ENCODE data around the gene PRELP. TPM values are rescaled to one million over a fixed set of nuclear protein-coding genes. Genes with fewer than 3 reads are reported as not detected.
"Not testable (repeated sequence)": the region's sequence is repeated elsewhere in the genome, so short reads cannot be mapped to it uniquely, and the experiment has no call there.

Gene PRELP
- 1 to 10 TPM; 2.6 to 4.4 (median 3.3) TPM for polyA plus RNA-seq (ENCODE audit: insufficient read length in 3 of 3)
- long read RNA-seq, donor 1: 0 reads
- long read RNA-seq, donor 2, full-length matches to known transcripts: 4 of 4 reads
- long read RNA-seq, donor 2, partial matches to known transcripts: 0 of 4 reads
- long read RNA-seq, donor 2, other reads (novel, unspliced or antisense): 0 of 4 reads
- long read RNA-seq, donor 3, full-length matches to known transcripts: 3 of 9 reads
- long read RNA-seq, donor 3, partial matches to known transcripts: 6 of 9 reads
- long read RNA-seq, donor 3, other reads (novel, unspliced or antisense): 0 of 9 reads
- long read RNA-seq, donor 4, full-length matches to known transcripts: 1 of 1 reads
- long read RNA-seq, donor 4, partial matches to known transcripts: 0 of 1 reads
- long read RNA-seq, donor 4, other reads (novel, unspliced or antisense): 0 of 1 reads
- long read RNA-seq, donor 5: 0 reads
- long read RNA-seq, donor 6: 0 reads
- long read RNA-seq, donor 7: 0 reads
- long read RNA-seq, donor 8, full-length matches to known transcripts: 1 of 1 reads
- long read RNA-seq, donor 8, partial matches to known transcripts: 0 of 1 reads
- long read RNA-seq, donor 8, other reads (novel, unspliced or antisense): 0 of 1 reads
- long read RNA-seq, donor 9, full-length matches to known transcripts: 2 of 2 reads
- long read RNA-seq, donor 9, partial matches to known transcripts: 0 of 2 reads
- long read RNA-seq, donor 9, other reads (novel, unspliced or antisense): 0 of 2 reads
- long read RNA-seq, donor 10, full-length matches to known transcripts: 1 of 1 reads
- long read RNA-seq, donor 10, partial matches to known transcripts: 0 of 1 reads
- long read RNA-seq, donor 10, other reads (novel, unspliced or antisense): 0 of 1 reads
- long read RNA-seq, donor 11, full-length matches to known transcripts: 5 of 5 reads
- long read RNA-seq, donor 11, partial matches to known transcripts: 0 of 5 reads
- long read RNA-seq, donor 11, other reads (novel, unspliced or antisense): 0 of 5 reads
- long read RNA-seq, donor 12: 0 reads
- long read RNA-seq, donor 13, full-length matches to known transcripts: 1 of 6 reads
- long read RNA-seq, donor 13, partial matches to known transcripts: 5 of 6 reads
- long read RNA-seq, donor 13, other reads (novel, unspliced or antisense): 0 of 6 reads
- long read RNA-seq, donor 14, full-length matches to known transcripts: 2 of 2 reads
- long read RNA-seq, donor 14, partial matches to known transcripts: 0 of 2 reads
- long read RNA-seq, donor 14, other reads (novel, unspliced or antisense): 0 of 2 reads
- long read RNA-seq, donor 15: 0 reads
- long read RNA-seq, donor 16, full-length matches to known transcripts: 1 of 1 reads
- long read RNA-seq, donor 16, partial matches to known transcripts: 0 of 1 reads
- long read RNA-seq, donor 16, other reads (novel, unspliced or antisense): 0 of 1 reads

- peak in 1 of 11 donors; percentile 33 for DNase-seq (ENCODE audit: extremely low read depth in 1 of 11, low read depth in 9 of 11, low spot score in 4 of 11)
Observed at GRCh38 chr1:203475012-203475981, at the start of gene PRELP. Gene PRELP (plus strand): TSS chr1:203475806. CDS start chr1:203483185, 7,379 bp downstream.

GRCh38 chr1:203426366-203426765, 49.2 kb upstream of the PRELP start:
- no peak for DNase-seq (ENCODE audit: extremely low read depth in 1 of 11, low read depth in 9 of 11, low spot score in 4 of 11)

GRCh38 chr1:203426870-203427269, 48.7 kb upstream of the PRELP start:
- no peak for DNase-seq (ENCODE audit: extremely low read depth in 1 of 11, low read depth in 9 of 11, low spot score in 4 of 11)

DNA sequence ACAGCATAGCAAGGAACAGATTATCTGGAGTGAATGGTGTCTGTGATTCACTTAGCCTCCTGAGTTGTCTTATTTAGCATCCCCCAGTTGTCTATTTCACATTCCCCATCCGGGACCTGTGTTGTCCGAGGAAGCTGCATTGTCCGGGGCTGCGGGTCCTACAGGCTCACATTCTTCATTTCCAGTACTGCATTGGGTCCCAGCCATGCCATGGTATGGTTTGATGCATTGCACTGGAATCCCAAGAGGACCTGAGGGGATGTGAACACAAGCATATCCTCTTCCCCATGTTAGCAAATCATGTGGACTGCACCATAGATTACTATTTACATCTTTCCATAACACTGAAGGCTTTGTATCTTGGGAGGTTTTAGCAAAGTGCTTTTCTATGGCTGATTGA, 48.2 kb upstream of the PRELP start:
- no peak for DNase-seq (ENCODE audit: extremely low read depth in 1 of 11, low read depth in 9 of 11, low spot score in 4 of 11)

- no peak for DNase-seq (ENCODE audit: extremely low read depth in 1 of 11, low read depth in 9 of 11, low spot score in 4 of 11)
Observed at GRCh38 chr1:203428981-203429599, 46.5 kb upstream of the PRELP start.

- DNase-seq (ENCODE audit: extremely low read depth in 1 of 11, low read depth in 9 of 11, low spot score in 4 of 11): no peak
Observed at GRCh38 chr1:203435615-203436014, 40.0 kb upstream of the PRELP start.

- no peak for DNase-seq (ENCODE audit: extremely low read depth in 1 of 11, low read depth in 9 of 11, low spot score in 4 of 11)
Observed at GRCh38 chr1:203437696-203438315, 37.8 kb upstream of the PRELP start.

DNA sequence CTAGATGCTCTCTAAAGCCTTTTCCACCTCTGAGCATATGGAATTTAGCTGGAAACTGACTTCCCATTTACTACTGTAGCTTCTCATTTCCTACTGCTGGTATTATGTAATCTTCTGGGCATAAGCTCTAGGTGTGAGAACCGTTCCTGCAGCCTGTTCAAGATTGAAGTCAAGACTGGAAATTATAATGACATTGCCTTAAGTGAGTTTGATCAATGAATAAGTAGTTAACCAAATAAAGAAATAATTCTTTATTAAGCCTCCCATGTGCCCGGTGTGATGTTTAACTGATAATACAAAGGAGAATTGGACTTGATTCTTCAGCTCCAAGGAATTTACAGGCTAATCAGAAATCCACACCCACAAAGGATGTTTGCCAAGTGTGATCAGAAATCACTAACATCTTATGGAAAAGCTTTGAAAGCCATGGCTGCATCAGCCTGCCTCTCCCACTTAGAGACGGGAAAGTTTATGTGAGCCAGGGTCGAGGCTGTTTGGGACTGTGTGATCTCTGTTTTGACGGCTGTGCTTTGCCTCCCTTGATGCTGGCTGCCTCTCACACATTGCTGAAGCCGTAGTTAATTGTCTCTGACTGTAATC, 36.4 kb upstream of the PRELP start:
- no peak for DNase-seq (ENCODE audit: extremely low read depth in 1 of 11, low read depth in 9 of 11, low spot score in 4 of 11)

GRCh38 chr1:203440771-203441170, 34.8 kb upstream of the PRELP start:
- DNase-seq (ENCODE audit: extremely low read depth in 1 of 11, low read depth in 9 of 11, low spot score in 4 of 11): peak in 1 of 11 donors; percentile 57

DNA sequence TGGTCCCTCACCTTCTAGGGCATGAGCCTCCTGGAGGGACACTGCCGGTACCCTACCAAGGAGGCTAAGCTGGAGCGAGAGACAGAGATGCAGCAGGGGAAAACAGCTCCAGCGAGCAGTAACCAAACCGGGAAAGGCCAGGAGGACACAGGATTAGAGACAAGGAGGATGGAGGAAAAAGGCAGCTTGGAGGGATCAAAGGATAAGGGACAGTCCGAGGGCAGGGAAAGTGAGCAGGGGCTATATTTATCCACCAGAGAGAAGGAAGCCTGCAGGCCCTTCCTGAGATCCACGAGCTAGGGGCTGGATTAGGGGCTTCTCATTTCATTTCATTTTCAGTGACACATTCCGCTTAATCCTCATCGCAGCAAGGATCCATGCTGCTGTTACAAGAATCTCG, 33.8 kb upstream of the PRELP start:
- DNase-seq (ENCODE audit: extremely low read depth in 1 of 11, low read depth in 9 of 11, low spot score in 4 of 11): no peak

DNA sequence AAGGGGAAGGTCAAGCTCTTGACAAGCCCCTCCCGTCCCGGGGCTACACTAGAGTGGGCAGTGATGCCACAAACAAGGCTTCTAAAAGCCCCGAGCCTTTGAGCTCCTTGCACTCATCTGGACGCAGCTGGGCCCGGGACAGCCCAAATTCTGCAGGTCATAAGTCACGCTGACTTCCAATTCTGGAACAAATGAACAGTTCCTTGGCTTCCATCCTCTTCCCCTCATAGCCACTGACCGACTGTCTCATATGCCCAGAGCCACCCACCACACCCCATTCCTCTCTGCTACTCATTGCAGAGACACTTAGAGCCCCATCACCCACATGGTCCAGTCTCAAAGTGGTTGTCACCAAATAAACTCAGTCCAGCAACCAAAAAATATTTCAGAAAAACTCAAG, 32.8 kb upstream of the PRELP start:
- no peak for DNase-seq (ENCODE audit: extremely low read depth in 1 of 11, low read depth in 9 of 11, low spot score in 4 of 11)

- no peak for DNase-seq (ENCODE audit: extremely low read depth in 1 of 11, low read depth in 9 of 11, low spot score in 4 of 11)
Observed at GRCh38 chr1:203443296-203443695, 32.3 kb upstream of the PRELP start.

- DNase-seq (ENCODE audit: extremely low read depth in 1 of 11, low read depth in 9 of 11, low spot score in 4 of 11): no peak
Observed at GRCh38 chr1:203444171-203444576, 31.4 kb upstream of the PRELP start.

- DNase-seq (ENCODE audit: extremely low read depth in 1 of 11, low read depth in 9 of 11, low spot score in 4 of 11): no peak
Observed at GRCh38 chr1:203447151-203447550, 28.5 kb upstream of the PRELP start.

DNA sequence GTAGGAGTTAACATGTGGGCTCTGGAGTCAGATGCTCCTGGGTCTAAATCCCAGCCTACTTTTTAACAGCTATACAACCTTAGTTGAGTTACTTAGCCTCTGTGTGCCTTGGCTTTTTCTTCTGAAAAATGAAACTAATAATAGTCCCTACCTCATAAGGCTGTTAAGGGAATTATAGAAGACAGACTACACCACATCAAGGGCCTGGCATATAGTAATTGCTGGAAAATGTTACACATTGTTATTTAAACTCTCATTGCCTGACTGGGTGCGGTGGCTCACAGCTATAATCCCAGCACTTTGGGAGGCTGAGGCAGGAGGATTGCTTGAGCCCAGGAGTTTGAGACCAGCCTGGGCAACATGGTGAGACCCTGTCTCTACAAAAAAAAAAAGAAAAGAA, 28.0 kb upstream of the PRELP start:
- not testable (repeated sequence) for DNase-seq (ENCODE audit: extremely low read depth in 1 of 11, low read depth in 9 of 11, low spot score in 4 of 11)

GRCh38 chr1:203448521-203449061, 27.0 kb upstream of the PRELP start:
- no peak for DNase-seq (ENCODE audit: extremely low read depth in 1 of 11, low read depth in 9 of 11, low spot score in 4 of 11)
